HEK293 (cell line): ENCODE data around the gene C16orf82.

Experiments used
- CTCF ChIA-PET: fragments of 350-600 bp; formaldehyde crosslinking; extraction: SDS; loops from one replicate; lab custom pipeline; 2021; ENCODE audit warnings: antibody characterized with exemption; lab: Yijun Ruan, JAX
- POLR2A ChIA-PET: fragments of 300-600 bp; formaldehyde crosslinking; extraction: SDS; loops from one replicate; lab custom pipeline; 2020; ENCODE audit warnings: antibody characterized with exemption, inconsistent platforms; lab: Yijun Ruan, JAX
- H3K27ac ChIP-seq: fragments of 200-500 bp; sonication (Bioruptor generic); 2 replicates; pipeline ENCODE4 v1.5.1; 2014; ENCODE audit warnings: low read depth, low read length, control low read depth, inconsistent platforms; ENCODE audit errors: extremely low read depth
- H3K36me3 ChIP-seq, 2 experiments: fragments of 200-500 bp in 1 of 2; sonication (Bioruptor generic) in 1 of 2; 1 replicate in 1 of 2; 2 replicates in 1 of 2; pipeline ENCODE4 v1.5.1; 2014 to 2017; ENCODE audit warnings: inconsistent platforms in 2 of 2, low read length in 2 of 2; ENCODE audit not compliant: control insufficient read depth in 2 of 2, insufficient read depth in 1 of 2
- H3K4me1 ChIP-seq: fragments of 200-500 bp; sonication (Bioruptor generic); 2 replicates; pipeline ENCODE4 v1.5.1; 2014; ENCODE audit warnings: mild to moderate bottlenecking, low read length, inconsistent platforms; ENCODE audit not compliant: control insufficient read depth, insufficient read depth
- H3K4me3 ChIP-seq: 2 replicates; pipeline ENCODE4 v1.5.1; 2011; ENCODE audit warnings: low read depth, mild to moderate bottlenecking, control low read depth, low read length, moderate library complexity
- H3K9me3 ChIP-seq: fragments of 200-500 bp; sonication (Bioruptor generic); 2 replicates; pipeline ENCODE4 v1.5.1; 2014; ENCODE audit warnings: low read depth, low read length, inconsistent platforms; ENCODE audit not compliant: control insufficient read depth, insufficient read depth
- BCL11B ChIP-seq: fragments of 450-650 bp; formaldehyde crosslinking; IDR thresholded peaks from 2 replicates; pipeline ENCODE4 v1.5.1; 2016; ENCODE audit warnings: low read depth, missing biosample characterization, missing genetic modification characterization
- HOXA7 ChIP-seq: sonication (generic); formaldehyde crosslinking; IDR thresholded peaks from 2 replicates; pipeline ENCODE4 v1.8.1; 2022; ENCODE audit warnings: missing genetic modification reagents, borderline replicate concordance
- MEIS1 ChIP-seq: sonication (generic); formaldehyde crosslinking; IDR thresholded peaks from 2 replicates; pipeline ENCODE4 v1.8.1; 2022; ENCODE audit warnings: missing genetic modification reagents, mild to moderate bottlenecking, borderline replicate concordance
- MZF1 ChIP-seq: fragments of 450-650 bp; formaldehyde crosslinking; IDR thresholded peaks from 2 replicates; pipeline ENCODE4 v1.5.1; 2017; ENCODE audit warnings: missing biosample characterization, missing genetic modification characterization, borderline replicate concordance
- ZIC2 ChIP-seq: fragments of 450-650 bp; formaldehyde crosslinking; IDR thresholded peaks from 2 replicates; pipeline ENCODE4 v1.5.1; 2016; ENCODE audit warnings: missing biosample characterization, missing genetic modification characterization
- ZNF133 ChIP-seq: fragments of 450-650 bp; formaldehyde crosslinking; IDR thresholded peaks from 2 replicates; pipeline ENCODE4 v1.5.1; 2016; ENCODE audit warnings: missing biosample characterization, missing genetic modification characterization
- ZNF140 ChIP-seq: fragments of 450-650 bp; formaldehyde crosslinking; IDR thresholded peaks from 2 replicates; pipeline ENCODE4 v1.5.1; 2016; ENCODE audit warnings: missing biosample characterization, missing genetic modification characterization
- ZNF223 ChIP-seq: fragments of 450-650 bp; formaldehyde crosslinking; IDR thresholded peaks from 2 replicates; pipeline ENCODE4 v1.5.1; 2016; ENCODE audit warnings: missing biosample characterization, missing genetic modification characterization
- ZNF335 ChIP-seq: fragments of 450-650 bp; formaldehyde crosslinking; conservative IDR thresholded peaks from 2 replicates; pipeline ENCODE4 v1.5.1; 2016; ENCODE audit warnings: missing biosample characterization, missing genetic modification characterization
- ZNF501 ChIP-seq: fragments of 450-650 bp; formaldehyde crosslinking; IDR thresholded peaks from 2 replicates; pipeline ENCODE4 v1.5.1; 2016; ENCODE audit warnings: missing biosample characterization, missing genetic modification characterization
- ZNF548 ChIP-seq: fragments of 450-650 bp; formaldehyde crosslinking; IDR thresholded peaks from 2 replicates; pipeline ENCODE4 v1.5.1; 2016; ENCODE audit warnings: missing biosample characterization, missing genetic modification characterization
- ZNF623 ChIP-seq: fragments of 450-650 bp; formaldehyde crosslinking; IDR thresholded peaks from 2 replicates; pipeline ENCODE4 v1.5.1; 2016; ENCODE audit warnings: missing biosample characterization, missing genetic modification characterization
- ZNF670 ChIP-seq: fragments of 450-650 bp; formaldehyde crosslinking; IDR thresholded peaks from 2 replicates; pipeline ENCODE4 v1.5.1; 2016; ENCODE audit warnings: missing biosample characterization, missing genetic modification characterization, low read depth
- ZNF677 ChIP-seq: fragments of 450-650 bp; IDR thresholded peaks from 2 replicates; pipeline ENCODE4 v1.5.0; 2018; ENCODE audit warnings: missing biosample characterization, mild to moderate bottlenecking, missing genetic modification characterization, moderate library complexity
- ZNF707 ChIP-seq: fragments of 450-650 bp; formaldehyde crosslinking; IDR thresholded peaks from 2 replicates; pipeline ENCODE4 v1.5.1; 2016; ENCODE audit warnings: missing biosample characterization, missing genetic modification characterization
- ZSCAN16 ChIP-seq: fragments of 450-650 bp; formaldehyde crosslinking; IDR thresholded peaks from 2 replicates; pipeline ENCODE4 v1.5.1; 2016; ENCODE audit warnings: missing biosample characterization, missing genetic modification characterization
- TF ChIP-seq, protein P1 (sequence below): fragments of 450-650 bp; formaldehyde crosslinking; IDR thresholded peaks from 2 replicates; pipeline ENCODE4 v1.5.1; 2016; ENCODE audit warnings: missing biosample characterization, missing genetic modification characterization
- TF ChIP-seq, protein P2 (sequence below): fragments of 450-650 bp; formaldehyde crosslinking; IDR thresholded peaks from 2 replicates; pipeline ENCODE4 v1.5.1; 2017; ENCODE audit warnings: missing biosample characterization, mild to moderate bottlenecking, missing genetic modification characterization, moderate library complexity
- TF ChIP-seq, protein P3 (sequence below): fragments of 450-650 bp; formaldehyde crosslinking; IDR thresholded peaks from 2 replicates; pipeline ENCODE4 v1.5.1; 2016; ENCODE audit warnings: missing biosample characterization, missing genetic modification characterization
- TF ChIP-seq, protein P4 (sequence below): fragments of 450-650 bp; formaldehyde crosslinking; IDR thresholded peaks from 2 replicates; pipeline ENCODE4 v1.5.1; 2016; ENCODE audit warnings: missing biosample characterization, missing genetic modification characterization

Gene C16orf82

GRCh38 chr16:27024010-27024409, 42.7 kb upstream of the C16orf82 start:
- TF ChIP-seq HOXA7 (CRISPR knock-in tag) (no peak), ZNF133 (tag by site-specific recombination) (no peak), ZNF501 (no peak), ZSCAN16 (tag by site-specific recombination) (no peak), ZNF223 (no peak), ZNF623 (tag by site-specific recombination) (no peak), ZIC2 (tag by site-specific recombination) (no peak), BCL11B (no peak)
- TF ChIP-seq, protein P1, sequence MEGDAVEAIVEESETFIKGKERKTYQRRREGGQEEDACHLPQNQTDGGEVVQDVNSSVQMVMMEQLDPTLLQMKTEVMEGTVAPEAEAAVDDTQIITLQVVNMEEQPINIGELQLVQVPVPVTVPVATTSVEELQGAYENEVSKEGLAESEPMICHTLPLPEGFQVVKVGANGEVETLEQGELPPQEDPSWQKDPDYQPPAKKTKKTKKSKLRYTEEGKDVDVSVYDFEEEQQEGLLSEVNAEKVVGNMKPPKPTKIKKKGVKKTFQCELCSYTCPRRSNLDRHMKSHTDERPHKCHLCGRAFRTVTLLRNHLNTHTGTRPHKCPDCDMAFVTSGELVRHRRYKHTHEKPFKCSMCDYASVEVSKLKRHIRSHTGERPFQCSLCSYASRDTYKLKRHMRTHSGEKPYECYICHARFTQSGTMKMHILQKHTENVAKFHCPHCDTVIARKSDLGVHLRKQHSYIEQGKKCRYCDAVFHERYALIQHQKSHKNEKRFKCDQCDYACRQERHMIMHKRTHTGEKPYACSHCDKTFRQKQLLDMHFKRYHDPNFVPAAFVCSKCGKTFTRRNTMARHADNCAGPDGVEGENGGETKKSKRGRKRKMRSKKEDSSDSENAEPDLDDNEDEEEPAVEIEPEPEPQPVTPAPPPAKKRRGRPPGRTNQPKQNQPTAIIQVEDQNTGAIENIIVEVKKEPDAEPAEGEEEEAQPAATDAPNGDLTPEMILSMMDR (tag by site-specific recombination) = no peak
- TF ChIP-seq, protein P2, sequence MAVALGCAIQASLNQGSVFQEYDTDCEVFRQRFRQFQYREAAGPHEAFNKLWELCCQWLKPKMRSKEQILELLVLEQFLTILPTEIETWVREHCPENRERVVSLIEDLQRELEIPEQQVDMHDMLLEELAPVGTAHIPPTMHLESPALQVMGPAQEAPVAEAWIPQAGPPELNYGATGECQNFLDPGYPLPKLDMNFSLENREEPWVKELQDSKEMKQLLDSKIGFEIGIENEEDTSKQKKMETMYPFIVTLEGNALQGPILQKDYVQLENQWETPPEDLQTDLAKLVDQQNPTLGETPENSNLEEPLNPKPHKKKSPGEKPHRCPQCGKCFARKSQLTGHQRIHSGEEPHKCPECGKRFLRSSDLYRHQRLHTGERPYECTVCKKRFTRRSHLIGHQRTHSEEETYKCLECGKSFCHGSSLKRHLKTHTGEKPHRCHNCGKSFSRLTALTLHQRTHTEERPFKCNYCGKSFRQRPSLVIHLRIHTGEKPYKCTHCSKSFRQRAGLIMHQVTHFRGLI (tag by site-specific recombination) = no peak
- TF ChIP-seq, protein P3, sequence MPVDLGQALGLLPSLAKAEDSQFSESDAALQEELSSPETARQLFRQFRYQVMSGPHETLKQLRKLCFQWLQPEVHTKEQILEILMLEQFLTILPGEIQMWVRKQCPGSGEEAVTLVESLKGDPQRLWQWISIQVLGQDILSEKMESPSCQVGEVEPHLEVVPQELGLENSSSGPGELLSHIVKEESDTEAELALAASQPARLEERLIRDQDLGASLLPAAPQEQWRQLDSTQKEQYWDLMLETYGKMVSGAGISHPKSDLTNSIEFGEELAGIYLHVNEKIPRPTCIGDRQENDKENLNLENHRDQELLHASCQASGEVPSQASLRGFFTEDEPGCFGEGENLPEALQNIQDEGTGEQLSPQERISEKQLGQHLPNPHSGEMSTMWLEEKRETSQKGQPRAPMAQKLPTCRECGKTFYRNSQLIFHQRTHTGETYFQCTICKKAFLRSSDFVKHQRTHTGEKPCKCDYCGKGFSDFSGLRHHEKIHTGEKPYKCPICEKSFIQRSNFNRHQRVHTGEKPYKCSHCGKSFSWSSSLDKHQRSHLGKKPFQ (tag by site-specific recombination) = no peak
- TF ChIP-seq, all 188 proteins: peak for 0
- ChIA-PET CTCF (no interaction called here), POLR2A (no interaction called here)
- Histone ChIP-seq H3K36me3 (no peaks in the 10 kb centered on the region), H3K27ac (no peak overlapping the region), H3K4me3 (no peak overlapping the region), H3K9me3 (no peaks in the 10 kb centered on the region), H3K4me1 (no peaks in the 10 kb centered on the region)

DNA sequence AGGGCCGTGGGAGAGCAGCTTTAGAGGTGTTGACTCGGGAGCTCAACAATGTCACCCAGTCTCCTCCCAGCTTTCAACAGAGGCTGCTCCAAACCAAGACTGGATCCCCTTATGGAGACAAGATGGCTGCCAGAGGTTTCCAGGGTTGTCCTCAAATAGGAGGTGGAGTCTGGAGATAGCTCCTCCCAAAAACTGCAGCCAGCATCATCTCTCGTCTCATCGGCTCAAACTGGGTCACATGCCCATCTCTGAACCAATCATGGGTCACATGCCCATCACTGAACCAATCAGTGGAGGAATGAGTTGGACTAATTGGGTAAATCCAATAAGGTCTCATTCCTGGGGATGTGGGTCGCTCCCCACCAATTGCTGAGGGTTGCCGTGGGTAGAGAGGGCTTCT, 41.1 kb upstream of the C16orf82 start:
- no peak for TF ChIP-seq ZNF677 (tag by site-specific recombination)
- no peak for TF ChIP-seq HOXA7 (CRISPR knock-in tag)
- no peak for TF ChIP-seq ZNF670 (tag by site-specific recombination)
- no peak for TF ChIP-seq ZNF548
- TF ChIP-seq MEIS1 = no peak
- TF ChIP-seq, protein P4, sequence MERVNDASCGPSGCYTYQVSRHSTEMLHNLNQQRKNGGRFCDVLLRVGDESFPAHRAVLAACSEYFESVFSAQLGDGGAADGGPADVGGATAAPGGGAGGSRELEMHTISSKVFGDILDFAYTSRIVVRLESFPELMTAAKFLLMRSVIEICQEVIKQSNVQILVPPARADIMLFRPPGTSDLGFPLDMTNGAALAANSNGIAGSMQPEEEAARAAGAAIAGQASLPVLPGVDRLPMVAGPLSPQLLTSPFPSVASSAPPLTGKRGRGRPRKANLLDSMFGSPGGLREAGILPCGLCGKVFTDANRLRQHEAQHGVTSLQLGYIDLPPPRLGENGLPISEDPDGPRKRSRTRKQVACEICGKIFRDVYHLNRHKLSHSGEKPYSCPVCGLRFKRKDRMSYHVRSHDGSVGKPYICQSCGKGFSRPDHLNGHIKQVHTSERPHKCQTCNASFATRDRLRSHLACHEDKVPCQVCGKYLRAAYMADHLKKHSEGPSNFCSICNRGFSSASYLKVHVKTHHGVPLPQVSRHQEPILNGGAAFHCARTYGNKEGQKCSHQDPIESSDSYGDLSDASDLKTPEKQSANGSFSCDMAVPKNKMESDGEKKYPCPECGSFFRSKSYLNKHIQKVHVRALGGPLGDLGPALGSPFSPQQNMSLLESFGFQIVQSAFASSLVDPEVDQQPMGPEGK (tag by site-specific recombination) = no peak
- TF ChIP-seq ZNF140 (tag by site-specific recombination) = no peak
- TF ChIP-seq ZNF335 (tag by site-specific recombination) = no peak
- no peak for TF ChIP-seq MZF1 (tag by site-specific recombination)
- no peak for TF ChIP-seq ZNF707
- Histone ChIP-seq H3K9me3 (no peaks in the 10 kb centered on the region), H3K36me3 (no peaks in the 10 kb centered on the region), H3K4me3 (no peak overlapping the region), H3K27ac (no peak overlapping the region), H3K4me1 (no peaks in the 10 kb centered on the region)
- POLR2A ChIA-PET = no interaction called here
- CTCF ChIA-PET = no interaction called here
